Astrocyte of the cerebellum (primary cell): Measurements from ENCODE around the gene COL1A2.

Experiments
- DNase-seq: peaks from one replicate; pipeline ENCODE4 v3.0.0-alpha.2; 2011; ENCODE audit warnings: low read depth
- H3K4me3 ChIP-seq: 2 replicates; pipeline ENCODE4 v1.5.1; 2011; ENCODE audit warnings: mild to moderate bottlenecking, low read depth, low read length, moderate library complexity
- CTCF ChIP-seq: IDR thresholded peaks from 2 replicates; pipeline ENCODE4 v1.5.1; 2012; ENCODE audit warnings: low read length, low read depth, moderate library complexity, mild to moderate bottlenecking; ENCODE audit errors: missing control alignments
- in situ Hi-C: cut with HindIII; loops from 2 replicates; pipeline ENCODE4 v1.10.0; 2017; ENCODE audit warnings: low sequenced_read_pairs

COL1A2 gene

DNA sequence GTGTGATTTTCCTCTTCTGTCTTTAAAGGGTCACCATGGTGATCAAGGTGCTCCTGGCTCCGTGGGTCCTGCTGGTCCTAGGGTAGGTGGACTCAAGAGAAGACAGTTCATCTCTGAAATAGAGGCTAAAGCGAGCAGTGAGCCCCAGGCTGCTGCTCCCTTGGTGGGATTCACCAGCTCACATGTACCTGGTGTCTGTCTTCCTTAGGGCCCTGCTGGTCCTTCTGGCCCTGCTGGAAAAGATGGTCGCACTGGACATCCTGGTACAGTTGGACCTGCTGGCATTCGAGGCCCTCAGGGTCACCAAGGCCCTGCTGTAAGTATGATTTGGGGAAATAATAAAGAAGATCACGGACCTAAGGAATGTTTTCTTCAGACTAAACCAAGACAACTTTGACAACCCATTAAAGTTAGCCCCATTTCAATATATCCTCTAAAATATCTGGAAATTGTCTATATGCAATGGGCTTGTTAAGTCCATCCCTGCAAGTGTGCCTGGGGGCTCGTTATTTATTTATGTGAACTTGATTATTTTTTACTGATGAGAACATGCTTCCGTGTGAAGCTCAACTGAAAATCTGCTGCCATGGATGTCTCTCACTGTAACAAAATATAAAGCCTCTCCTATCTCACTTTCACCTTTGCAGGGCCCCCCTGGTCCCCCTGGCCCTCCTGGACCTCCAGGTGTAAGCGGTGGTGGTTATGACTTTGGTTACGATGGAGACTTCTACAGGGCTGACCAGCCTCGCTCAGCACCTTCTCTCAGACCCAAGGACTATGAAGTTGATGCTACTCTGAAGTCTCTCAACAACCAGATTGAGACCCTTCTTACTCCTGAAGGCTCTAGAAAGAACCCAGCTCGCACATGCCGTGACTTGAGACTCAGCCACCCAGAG lies 32.5 kb downstream of the COL1A2 start:
- no peak for TF ChIP-seq CTCF
- DNase-seq = no peak
- H3K4me3 ChIP-seq = no peak overlapping the region
- in situ Hi-C loops = loop anchor here (25.0 kb wide), 2 partner anchors 1060 to 1260 kb away; partner anchors contain the start of gene ASB4

DNA sequence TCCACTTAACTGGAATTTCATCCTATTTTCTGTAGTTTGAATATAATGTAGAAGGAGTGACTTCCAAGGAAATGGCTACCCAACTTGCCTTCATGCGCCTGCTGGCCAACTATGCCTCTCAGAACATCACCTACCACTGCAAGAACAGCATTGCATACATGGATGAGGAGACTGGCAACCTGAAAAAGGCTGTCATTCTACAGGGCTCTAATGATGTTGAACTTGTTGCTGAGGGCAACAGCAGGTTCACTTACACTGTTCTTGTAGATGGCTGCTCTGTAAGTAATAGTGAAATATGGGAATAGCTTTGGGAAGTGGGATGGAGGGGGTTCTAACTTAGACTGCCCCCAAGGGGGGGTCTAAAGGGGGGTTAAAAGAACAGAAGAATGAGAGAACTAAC lies 34.5 kb downstream of the COL1A2 start:
- no peak for DNase-seq
- TF ChIP-seq CTCF = no peak

GRCh38 chr7:94431176-94431575 lies 36.5 kb downstream of the COL1A2 start:
- no peak for TF ChIP-seq CTCF
- no peak for DNase-seq
- in situ Hi-C loops = loop anchor here (10.0 to 25.0 kb wide), 3 partner anchors 146 to 1256 kb away; partner anchors contain the start of gene ASB4
- H3K4me3 ChIP-seq = no peak overlapping the region

More for the DNA sequence above, 34.5 kb downstream of the COL1A2 start:
- no peak overlapping the region for H3K4me3 ChIP-seq
- in situ Hi-C loops = loop anchor here (25.0 kb wide), 2 partner anchors 1058 to 1258 kb away; partner anchors contain the start of gene ASB4

GRCh38 chr7:94431619-94432280 lies 37.1 kb downstream of the COL1A2 start:
- no peak for TF ChIP-seq CTCF
- DNase-seq = no peak
- H3K4me3 ChIP-seq = no peak overlapping the region
- in situ Hi-C loops = loop anchor here (10.0 to 25.0 kb wide), 3 partner anchors 147 to 1256 kb away; partner anchors contain the start of gene ASB4

- DNase-seq = no peak
- TF ChIP-seq CTCF = no peak
- no peak overlapping the region for H3K4me3 ChIP-seq
- in situ Hi-C loops = loop anchor here (10.0 to 25.0 kb wide), 3 partner anchors 147 to 1255 kb away; partner anchors contain the start of gene ASB4
Observed at GRCh38 chr7:94432281-94432670, 37.6 kb downstream of the COL1A2 start.

- no peak overlapping the region for H3K4me3 ChIP-seq
- no peak for DNase-seq
- in situ Hi-C loops = loop anchor here (10.0 to 25.0 kb wide), 3 partner anchors 148 to 1254 kb away; partner anchors contain the start of gene ASB4
- TF ChIP-seq CTCF = no peak
Observed at GRCh38 chr7:94432817-94433216, 38.1 kb downstream of the COL1A2 start.
